ENCODE results near the gene PACS2. TPM values are rescaled to one million over a fixed set of nuclear protein-coding genes. Genes with fewer than 3 reads are reported as not detected.

PACS2 gene
- 10 to 100 TPM; 35.4 to 45.8 (median 44.9) TPM for polyA plus RNA-seq
- long read RNA-seq, donor 1: 0 reads
- long read RNA-seq, donor 2: 0 reads
- long read RNA-seq, donor 3, partial matches to known transcripts: 0 of 2 reads
- long read RNA-seq, donor 3, other reads (novel, unspliced or antisense): 0 of 2 reads
- long read RNA-seq, donor 4: 0 reads
- long read RNA-seq, donor 5: 0 reads
- long read RNA-seq, donor 6: 0 reads
- long read RNA-seq, donor 7: 0 reads
- long read RNA-seq, donor 8: 0 reads
- long read RNA-seq, donor 9: 0 reads
- long read RNA-seq, donor 10, partial matches to known transcripts: 9 of 12 reads
- long read RNA-seq, donor 10, other reads (novel, unspliced or antisense): 0 of 12 reads

- Histone ChIP-seq H3K27me3 (ENCODE audit: control insufficient read depth in 3 of 3, insufficient read depth in 3 of 3, low read length in 3 of 3) (no peaks in the 10 kb centered on the region), H3K27ac (ENCODE audit: low read depth in 1 of 3, low read length in 2 of 3) (peak within 1 kb of the TSS; percentile 71 to 88 (median 83)), H3K4me1 (ENCODE audit: control insufficient read depth in 3 of 3, insufficient read depth in 2 of 3, low read depth in 1 of 3, low read length in 2 of 3) (peaks cover 0 to 13% (median 4%) of the 10 kb centered on the region in 3 donors), H3K36me3 (ENCODE audit: control insufficient read depth in 3 of 3, insufficient read depth in 2 of 3, low read depth in 1 of 3, low read length in 3 of 3) (peaks cover 0 to 3% (median 0%) of the 10 kb centered on the region in 3 donors), H3K9me3 (ENCODE audit: control insufficient read depth in 2 of 2, insufficient read depth in 1 of 2, low read depth in 1 of 2, low read length in 1 of 2) (no peaks in the 10 kb centered on the region), H3K4me3 (ENCODE audit: low read depth in 1 of 3, low read length in 3 of 3) (peak within 1 kb of the TSS; percentile 65 to 99 (median 71))
- 0 to 1% (median 0%) methylated on average over 28 to 163 of the region's 163 CpGs for WGBS, 3 donors
- DNase-seq (peak; percentile 86 to 92), FAIRE-seq (no peak)
Measured at GRCh38 chr14:105314287-105315200, at the start of gene PACS2. Gene PACS2, plus strand, starts transcription at chr14:105314748. Its CDS starts 171 bp downstream, at chr14:105314919.

- 89 to 91% (median 90%) methylated on average over 20 to 21 of the region's 21 CpGs for WGBS, 3 donors
- FAIRE-seq (no peak), DNase-seq (peak in 1 of 2 donors; percentile 19)
- no peak overlapping the region for H3K27ac ChIP-seq (ENCODE audit: low read depth in 1 of 3, low read length in 2 of 3)
- no peaks in the 10 kb centered on the region for H3K4me1 ChIP-seq (ENCODE audit: control insufficient read depth in 3 of 3, insufficient read depth in 2 of 3, low read depth in 1 of 3, low read length in 2 of 3)
- H3K9me3 ChIP-seq (ENCODE audit: control insufficient read depth in 2 of 2, insufficient read depth in 1 of 2, low read depth in 1 of 2, low read length in 1 of 2): no peaks in the 10 kb centered on the region
- H3K27me3 ChIP-seq (ENCODE audit: control insufficient read depth in 3 of 3, insufficient read depth in 3 of 3, low read length in 3 of 3): no peaks in the 10 kb centered on the region
- H3K4me3 ChIP-seq (ENCODE audit: low read depth in 1 of 3, low read length in 3 of 3): no peak overlapping the region
- peaks cover 0 to 51% (median 3%) of the 10 kb centered on the region in 3 donors for H3K36me3 ChIP-seq (ENCODE audit: control insufficient read depth in 3 of 3, insufficient read depth in 2 of 3, low read depth in 1 of 3, low read length in 3 of 3)
Measured at GRCh38 chr14:105267820-105268548, 46.6 kb upstream of the PACS2 start.

- H3K36me3 ChIP-seq (ENCODE audit: control insufficient read depth in 3 of 3, insufficient read depth in 2 of 3, low read depth in 1 of 3, low read length in 3 of 3): peaks cover 0 to 46% (median 3%) of the 10 kb centered on the region in 3 donors
- H3K27me3 ChIP-seq (ENCODE audit: control insufficient read depth in 3 of 3, insufficient read depth in 3 of 3, low read length in 3 of 3): no peaks in the 10 kb centered on the region
- H3K9me3 ChIP-seq (ENCODE audit: control insufficient read depth in 2 of 2, insufficient read depth in 1 of 2, low read depth in 1 of 2, low read length in 1 of 2): no peaks in the 10 kb centered on the region
- H3K4me3 ChIP-seq (ENCODE audit: low read depth in 1 of 3, low read length in 3 of 3): no peak overlapping the region
- DNase-seq: no peak
- WGBS, 3 donors: 92 to 93% (median 93%) methylated on average over 18 of the region's 18 CpGs
- H3K27ac ChIP-seq (ENCODE audit: low read depth in 1 of 3, low read length in 2 of 3): no peak overlapping the region
- FAIRE-seq: no peak
- H3K4me1 ChIP-seq (ENCODE audit: control insufficient read depth in 3 of 3, insufficient read depth in 2 of 3, low read depth in 1 of 3, low read length in 2 of 3): no peaks in the 10 kb centered on the region
Measured at GRCh38 chr14:105268736-105269354, 45.7 kb upstream of the PACS2 start.

- Histone ChIP-seq H3K4me3 (ENCODE audit: low read depth in 1 of 3, low read length in 3 of 3) (no peak overlapping the region), H3K4me1 (ENCODE audit: control insufficient read depth in 3 of 3, insufficient read depth in 2 of 3, low read depth in 1 of 3, low read length in 2 of 3) (no peaks in the 10 kb centered on the region), H3K27me3 (ENCODE audit: control insufficient read depth in 3 of 3, insufficient read depth in 3 of 3, low read length in 3 of 3) (no peaks in the 10 kb centered on the region), H3K9me3 (ENCODE audit: control insufficient read depth in 2 of 2, insufficient read depth in 1 of 2, low read depth in 1 of 2, low read length in 1 of 2) (no peaks in the 10 kb centered on the region), H3K27ac (ENCODE audit: low read depth in 1 of 3, low read length in 2 of 3) (no peak overlapping the region), H3K36me3 (ENCODE audit: control insufficient read depth in 3 of 3, insufficient read depth in 2 of 3, low read depth in 1 of 3, low read length in 3 of 3) (peaks cover 0 to 43% (median 3%) of the 10 kb centered on the region in 3 donors)
- WGBS, 3 donors: 83 to 92% (median 89%) methylated on average over 11 of the region's 11 CpGs
- FAIRE-seq: no peak
- DNase-seq: no peak
Measured at GRCh38 chr14:105269405-105269804, 45.1 kb upstream of the PACS2 start.

- 91 to 92% (median 91%) methylated on average over 20 to 22 of the region's 22 CpGs for WGBS, 3 donors
- peaks cover 0 to 3% (median 0%) of the 10 kb centered on the region in 3 donors for H3K4me1 ChIP-seq (ENCODE audit: control insufficient read depth in 3 of 3, insufficient read depth in 2 of 3, low read depth in 1 of 3, low read length in 2 of 3)
- no peak for DNase-seq
- H3K27ac ChIP-seq (ENCODE audit: low read depth in 1 of 3, low read length in 2 of 3): no peak overlapping the region
- H3K27me3 ChIP-seq (ENCODE audit: control insufficient read depth in 3 of 3, insufficient read depth in 3 of 3, low read length in 3 of 3): no peaks in the 10 kb centered on the region
- no peak overlapping the region for H3K4me3 ChIP-seq (ENCODE audit: low read depth in 1 of 3, low read length in 3 of 3)
- H3K36me3 ChIP-seq (ENCODE audit: control insufficient read depth in 3 of 3, insufficient read depth in 2 of 3, low read depth in 1 of 3, low read length in 3 of 3): peaks cover 0 to 40% (median 3%) of the 10 kb centered on the region in 3 donors
- no peaks in the 10 kb centered on the region for H3K9me3 ChIP-seq (ENCODE audit: control insufficient read depth in 2 of 2, insufficient read depth in 1 of 2, low read depth in 1 of 2, low read length in 1 of 2)
- FAIRE-seq: no peak
Measured at GRCh38 chr14:105271224-105271890, 43.2 kb upstream of the PACS2 start.

- Histone ChIP-seq H3K4me3 (ENCODE audit: low read depth in 1 of 3, low read length in 3 of 3) (no peak overlapping the region), H3K27me3 (ENCODE audit: control insufficient read depth in 3 of 3, insufficient read depth in 3 of 3, low read length in 3 of 3) (no peaks in the 10 kb centered on the region), H3K36me3 (ENCODE audit: control insufficient read depth in 3 of 3, insufficient read depth in 2 of 3, low read depth in 1 of 3, low read length in 3 of 3) (peaks cover 0 to 35% (median 3%) of the 10 kb centered on the region in 3 donors), H3K9me3 (ENCODE audit: control insufficient read depth in 2 of 2, insufficient read depth in 1 of 2, low read depth in 1 of 2, low read length in 1 of 2) (no peaks in the 10 kb centered on the region), H3K4me1 (ENCODE audit: control insufficient read depth in 3 of 3, insufficient read depth in 2 of 3, low read depth in 1 of 3, low read length in 2 of 3) (peaks cover 0 to 3% (median 0%) of the 10 kb centered on the region in 3 donors), H3K27ac (ENCODE audit: low read depth in 1 of 3, low read length in 2 of 3) (no peak overlapping the region)
- DNase-seq: no peak
- WGBS, 3 donors: 85 to 90% (median 90%) methylated on average over 15 of the region's 15 CpGs
- no peak for FAIRE-seq
Measured at GRCh38 chr14:105272623-105273022, 41.9 kb upstream of the PACS2 start.

- no peak overlapping the region for H3K4me3 ChIP-seq (ENCODE audit: low read depth in 1 of 3, low read length in 3 of 3)
- DNase-seq (no peak), FAIRE-seq (no peak)
- no peaks in the 10 kb centered on the region for H3K9me3 ChIP-seq (ENCODE audit: control insufficient read depth in 2 of 2, insufficient read depth in 1 of 2, low read depth in 1 of 2, low read length in 1 of 2)
- no peaks in the 10 kb centered on the region for H3K27me3 ChIP-seq (ENCODE audit: control insufficient read depth in 3 of 3, insufficient read depth in 3 of 3, low read length in 3 of 3)
- peaks cover 0 to 32% (median 3%) of the 10 kb centered on the region in 3 donors for H3K36me3 ChIP-seq (ENCODE audit: control insufficient read depth in 3 of 3, insufficient read depth in 2 of 3, low read depth in 1 of 3, low read length in 3 of 3)
- H3K27ac ChIP-seq (ENCODE audit: low read depth in 1 of 3, low read length in 2 of 3): no peak overlapping the region
- H3K4me1 ChIP-seq (ENCODE audit: control insufficient read depth in 3 of 3, insufficient read depth in 2 of 3, low read depth in 1 of 3, low read length in 2 of 3): peaks cover 0 to 3% (median 0%) of the 10 kb centered on the region in 3 donors
- WGBS, 3 donors: 78 to 90% (median 82%) methylated on average over 12 of the region's 12 CpGs
Measured at GRCh38 chr14:105273062-105273461, 41.5 kb upstream of the PACS2 start.

Measured in small intestine (tissue), 16 donors.